Hindlimb muscle (tissue), 1 donor: ENCODE data around the gene WDR88. TPM values are rescaled to one million over a fixed set of nuclear protein-coding genes. Genes with fewer than 3 reads are reported as not detected.
"Not testable (repeated sequence)": the region's sequence is repeated elsewhere in the genome, so short reads cannot be mapped to it uniquely, and the experiment has no call there.

Experiments
- DNase-seq: peaks from one replicate; pipeline ENCODE4 v3.0.0-alpha.2; 2013
- polyA plus RNA-seq: library from polyadenylated mRNA; unstranded; fragments of 120-200 nt; gene quantifications from one replicate; pipeline ENCODE4 v1.2.1, GENCODE V29; 2013; ENCODE audit not compliant: insufficient read length

WDR88 gene, protein sequence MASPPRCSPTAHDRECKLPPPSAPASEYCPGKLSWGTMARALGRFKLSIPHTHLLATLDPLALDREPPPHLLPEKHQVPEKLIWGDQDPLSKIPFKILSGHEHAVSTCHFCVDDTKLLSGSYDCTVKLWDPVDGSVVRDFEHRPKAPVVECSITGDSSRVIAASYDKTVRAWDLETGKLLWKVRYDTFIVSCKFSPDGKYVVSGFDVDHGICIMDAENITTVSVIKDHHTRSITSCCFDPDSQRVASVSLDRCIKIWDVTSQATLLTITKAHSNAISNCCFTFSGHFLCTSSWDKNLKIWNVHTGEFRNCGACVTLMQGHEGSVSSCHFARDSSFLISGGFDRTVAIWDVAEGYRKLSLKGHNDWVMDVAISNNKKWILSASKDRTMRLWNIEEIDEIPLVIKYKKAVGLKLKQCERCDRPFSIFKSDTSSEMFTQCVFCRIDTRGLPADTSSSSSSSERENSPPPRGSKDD
- polyA plus RNA-seq = 0.63 TPM

- no peak for DNase-seq
Measured at GRCh38 chr19:33132021-33132420, at the start of gene WDR88. Gene WDR88, plus strand, starts transcription at chr19:33132114. Its CDS starts 56 bp downstream, at chr19:33132170.

DNA sequence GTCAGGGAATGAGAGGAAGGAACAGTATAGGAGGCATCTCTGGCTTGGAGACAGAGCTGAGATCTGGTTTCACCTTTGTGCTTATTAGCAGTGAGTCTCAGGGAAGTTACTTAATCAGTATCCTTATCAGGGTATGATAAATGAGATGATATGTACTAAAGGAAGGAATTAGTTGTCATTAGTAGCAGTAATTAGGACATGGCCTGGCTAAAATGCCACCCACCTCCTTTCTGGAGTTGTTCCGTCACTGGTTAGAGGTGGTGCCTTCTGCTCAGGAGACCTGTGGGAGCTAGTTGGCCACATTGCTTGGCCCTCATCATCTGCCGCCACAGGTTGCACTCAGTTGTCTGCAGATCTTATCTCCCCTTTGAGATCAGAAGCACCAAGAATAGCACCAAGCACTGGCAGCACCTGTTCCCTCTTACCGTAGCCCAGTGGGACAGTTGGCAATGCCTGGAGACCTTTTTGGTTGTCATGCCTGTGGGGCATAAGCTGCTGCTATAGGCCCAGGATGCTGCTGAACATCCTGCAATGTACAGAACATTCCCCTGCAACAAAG lies 46.3 kb upstream of the WDR88 start:
- DNase-seq = no peak

GRCh38 chr19:33086955-33087354 lies 45.0 kb upstream of the WDR88 start:
- no peak for DNase-seq

- no peak for DNase-seq
Measured at GRCh38 chr19:33089010-33089409, 42.9 kb upstream of the WDR88 start.

DNA sequence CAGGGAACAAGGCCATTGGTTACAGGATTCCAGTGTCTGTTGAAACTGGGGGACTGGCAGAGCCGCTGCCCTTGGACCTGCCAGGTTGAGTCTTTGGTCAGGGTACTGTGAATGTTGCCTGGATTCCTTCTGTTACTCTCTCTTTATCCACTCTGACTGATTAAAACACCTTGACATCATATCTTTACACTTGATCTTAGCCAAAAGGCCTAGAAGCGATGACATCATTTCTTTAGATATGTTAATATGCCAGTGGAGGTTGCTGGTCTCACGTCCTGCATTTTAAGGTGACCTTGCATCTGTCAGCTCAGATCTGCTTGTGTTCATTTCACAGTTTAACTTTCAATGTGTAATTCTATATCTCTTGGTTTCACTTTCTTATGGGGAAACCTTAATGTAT lies 41.7 kb upstream of the WDR88 start:
- no peak for DNase-seq

GRCh38 chr19:33093420-33094210 lies 38.3 kb upstream of the WDR88 start:
- DNase-seq = no peak

DNA sequence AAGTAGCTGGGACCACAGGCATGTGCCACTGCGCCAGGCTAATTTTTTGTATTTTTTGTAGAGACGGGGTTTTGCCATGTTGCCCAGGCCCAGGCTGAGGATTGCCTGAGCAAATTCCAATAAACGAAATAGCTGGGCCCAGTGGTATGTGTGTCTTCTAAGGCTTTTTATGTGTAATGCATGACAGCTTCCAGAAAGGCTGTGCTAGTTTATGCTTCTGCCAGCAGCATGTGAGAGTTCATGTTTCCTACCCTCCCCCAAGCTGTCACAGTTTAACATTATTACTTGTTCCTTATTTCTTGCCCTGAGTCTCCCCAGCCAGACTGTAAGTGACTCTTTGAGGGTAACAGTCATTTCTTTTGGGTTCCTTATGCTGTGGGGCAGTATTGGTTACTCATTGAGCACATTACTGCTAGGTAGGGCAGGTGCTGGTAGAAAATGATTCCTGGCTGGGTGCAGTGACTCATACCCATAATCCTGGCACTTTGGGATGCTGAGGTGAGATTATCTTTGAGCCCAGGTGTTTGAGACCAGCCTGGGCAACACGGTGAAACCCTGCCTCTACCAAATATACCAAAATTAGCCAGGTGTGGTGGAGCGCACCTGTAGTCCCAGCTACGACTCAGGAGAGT lies 37.4 kb upstream of the WDR88 start:
- no peak for DNase-seq

DNA sequence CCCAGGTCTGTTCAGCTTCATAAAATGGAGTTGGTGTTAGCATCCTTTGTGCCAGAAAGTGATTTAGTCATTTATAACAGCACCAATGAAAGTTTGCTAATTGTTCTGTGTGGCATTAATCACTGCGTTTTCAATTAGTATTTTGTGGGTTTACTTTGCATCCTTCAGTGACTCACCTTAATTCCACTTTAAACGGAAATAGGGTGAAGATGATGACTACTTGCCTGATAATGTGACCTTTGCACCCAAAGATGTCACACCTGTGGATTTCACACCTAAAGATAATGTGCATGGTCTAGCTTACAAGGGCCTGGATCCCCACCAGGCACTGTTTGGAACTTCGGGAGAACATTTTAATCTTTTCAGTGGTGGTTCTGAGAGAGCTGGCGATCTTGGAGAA lies 35.9 kb upstream of the WDR88 start:
- no peak for DNase-seq

DNA sequence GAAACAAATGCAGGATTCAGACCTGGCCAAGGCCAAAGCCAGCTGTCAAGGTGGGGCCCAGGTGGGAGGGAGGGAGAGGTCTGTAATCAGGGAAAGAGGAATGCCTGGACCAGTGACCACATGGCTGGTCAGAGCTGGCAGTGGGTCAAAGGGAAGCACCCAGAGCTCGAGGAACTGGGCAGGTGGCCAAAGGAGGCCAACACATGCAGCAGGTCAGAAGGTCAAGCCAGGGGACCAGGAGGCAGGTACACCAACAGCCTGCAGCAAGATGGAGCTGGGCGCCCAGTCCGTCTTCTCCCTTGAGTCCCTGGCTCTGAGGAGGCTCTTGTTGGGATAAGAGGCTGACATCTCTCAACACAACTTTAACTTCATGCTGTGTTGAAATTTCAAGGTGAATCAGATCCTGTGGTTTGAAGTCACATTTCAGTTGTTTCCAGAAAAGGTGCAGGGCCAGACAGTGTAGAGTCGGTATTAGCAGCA lies 33.8 kb upstream of the WDR88 start:
- DNase-seq = no peak

DNA sequence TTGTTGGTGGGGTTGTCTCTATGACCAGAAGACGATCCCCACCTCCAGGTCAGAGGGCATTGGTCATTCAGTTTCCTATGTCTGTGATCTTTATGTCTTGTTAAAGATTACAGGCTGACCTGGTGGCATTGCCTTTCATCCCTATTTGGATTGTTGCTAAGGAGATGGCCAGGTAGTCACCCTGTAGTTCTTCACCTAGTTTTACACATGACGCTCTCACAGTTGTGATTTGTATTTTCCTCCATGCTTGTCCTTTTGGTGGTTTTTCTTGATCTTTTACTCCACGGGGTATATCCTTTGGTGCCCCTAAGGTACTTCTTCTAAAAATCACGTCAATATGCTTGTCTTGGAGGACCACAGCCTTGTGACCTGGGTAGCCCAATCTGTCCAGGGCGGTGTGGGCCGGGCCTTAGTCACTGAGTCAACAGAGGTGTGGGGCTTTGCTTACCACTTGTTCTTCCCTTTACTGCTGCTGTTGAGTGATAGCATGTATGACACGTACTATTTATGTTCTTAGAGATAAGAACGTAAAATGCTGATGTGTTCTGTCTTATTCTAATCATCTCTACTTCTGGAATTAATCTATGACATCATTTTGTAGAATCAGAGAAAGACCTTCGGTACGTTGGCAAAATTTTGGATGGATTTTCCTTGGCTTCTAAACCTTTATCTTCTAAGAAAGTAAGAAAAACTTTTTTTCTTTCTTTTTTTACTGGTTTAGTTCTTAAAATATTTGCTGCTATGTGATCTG lies 30.8 kb upstream of the WDR88 start:
- no peak for DNase-seq

GRCh38 chr19:33102893-33103292 lies 29.0 kb upstream of the WDR88 start:
- DNase-seq = no peak

- no peak for DNase-seq
Measured at GRCh38 chr19:33108161-33108560, 23.8 kb upstream of the WDR88 start.

- no peak for DNase-seq
Measured at GRCh38 chr19:33110137-33110910, 21.6 kb upstream of the WDR88 start.

- DNase-seq = no peak
Measured at GRCh38 chr19:33111587-33111986, 20.3 kb upstream of the WDR88 start.

- no peak for DNase-seq
Measured at GRCh38 chr19:33114312-33114711, 17.6 kb upstream of the WDR88 start.

DNA sequence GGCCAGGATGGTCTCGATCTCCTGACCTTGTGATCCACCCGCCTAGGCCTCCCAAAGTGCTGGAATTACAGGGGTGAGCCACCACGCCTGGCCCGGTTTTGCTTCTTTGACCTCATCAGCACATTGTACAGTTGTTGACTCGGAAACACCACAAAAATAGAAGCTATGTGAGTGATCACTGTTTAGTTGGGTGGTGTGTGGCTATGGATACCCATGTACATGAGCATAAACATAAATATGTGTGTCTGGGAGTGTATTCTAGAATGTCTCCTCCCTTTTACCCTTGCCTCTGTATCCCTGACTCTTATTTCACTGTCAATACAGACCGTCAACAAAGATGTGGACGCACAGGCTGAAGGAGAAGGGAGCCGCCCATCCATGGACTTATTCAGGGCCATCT lies 14.4 kb upstream of the WDR88 start:
- DNase-seq = no peak

DNA sequence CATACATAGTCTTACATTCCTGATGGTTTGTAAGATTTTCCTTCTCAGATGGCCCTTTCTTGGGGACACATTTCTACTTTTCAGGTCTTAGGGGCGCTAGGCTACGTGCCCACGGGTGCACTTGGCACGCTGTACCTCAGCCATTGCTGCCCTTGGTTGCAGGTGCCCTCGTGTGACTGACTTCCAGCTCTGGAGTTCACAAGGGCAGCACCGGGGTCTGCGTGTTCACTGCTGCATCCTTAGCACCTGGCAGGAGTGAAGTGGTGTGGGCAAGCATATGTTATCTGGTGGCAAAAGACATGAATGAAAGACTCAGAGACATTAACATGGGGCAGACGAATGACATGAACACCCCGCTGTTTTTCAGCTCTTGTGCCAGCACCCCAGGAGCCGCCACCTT lies 13.3 kb upstream of the WDR88 start:
- no peak for DNase-seq

DNA sequence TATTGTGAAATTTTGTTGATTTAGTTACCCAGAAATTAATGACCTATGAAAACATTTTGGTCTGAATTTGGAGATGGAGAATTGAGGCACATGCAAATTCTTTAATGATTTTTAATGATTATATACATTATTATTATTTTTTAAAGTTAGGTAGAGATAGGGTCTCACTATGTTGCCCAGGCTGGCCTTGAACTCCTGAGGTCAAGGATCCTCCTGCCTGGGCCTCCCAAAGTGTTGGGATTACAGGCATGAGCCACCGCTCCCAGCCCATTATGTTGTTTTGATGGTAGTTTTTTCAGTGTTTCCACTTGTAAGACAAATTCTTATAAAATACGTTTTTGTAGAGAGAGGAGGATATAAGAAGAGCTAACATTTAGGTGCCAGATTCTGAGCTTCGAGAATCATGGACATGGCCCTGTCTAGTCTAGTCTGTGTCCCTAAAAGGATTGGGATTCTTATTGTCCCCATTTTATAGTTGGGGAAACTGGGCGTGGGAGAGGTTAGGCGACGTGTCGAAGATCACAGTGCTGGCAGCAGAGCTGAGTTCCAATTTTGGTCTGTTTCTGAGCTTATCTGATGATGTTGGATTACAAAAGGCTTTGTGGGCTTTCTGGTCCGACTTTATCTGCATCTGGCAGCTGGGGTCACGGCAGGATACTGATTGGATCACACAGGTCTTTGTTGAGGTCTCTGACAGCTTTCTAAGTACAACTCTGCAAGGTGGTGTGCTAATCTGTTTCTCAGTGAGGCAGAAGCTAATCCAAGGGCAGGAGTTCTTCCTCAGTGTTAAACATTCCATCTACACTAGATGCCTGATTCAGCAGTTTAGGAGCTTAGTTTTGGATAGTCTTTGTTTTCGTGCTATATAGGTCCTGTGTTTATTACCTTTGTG lies 7.5 kb upstream of the WDR88 start:
- no peak for DNase-seq

- DNase-seq = peak; percentile 51
Measured at GRCh38 chr19:33125929-33126388, 6.0 kb upstream of the WDR88 start.

GRCh38 chr19:33126712-33127111 lies 5.2 kb upstream of the WDR88 start:
- DNase-seq = not testable (repeated sequence)
